Breast epithelium (tissue), 3 donors: ENCODE measurements around the gene PALLD.
A peak's percentile ranks its signal among the peaks of the same experiment; 100 is the strongest.

Experiments used
- POLR2AphosphoS5 ChIP-seq, 3 donors: sonication (generic); formaldehyde crosslinking; IDR thresholded peaks; one replicate each; pipeline ENCODE4 v1.6.1; 2017; ENCODE audit warnings: antibody characterized with exemption in 3 of 3
- TF ChIP-seq, protein P1 (sequence below), 3 donors: fragments of 450-650 bp; IDR thresholded peaks; one replicate each; pipeline ENCODE4 v1.5.1; 2016 to 2017; ENCODE audit warnings: antibody characterized with exemption in 3 of 3, mild to moderate bottlenecking in 3 of 3, moderate library complexity in 3 of 3

DNA sequence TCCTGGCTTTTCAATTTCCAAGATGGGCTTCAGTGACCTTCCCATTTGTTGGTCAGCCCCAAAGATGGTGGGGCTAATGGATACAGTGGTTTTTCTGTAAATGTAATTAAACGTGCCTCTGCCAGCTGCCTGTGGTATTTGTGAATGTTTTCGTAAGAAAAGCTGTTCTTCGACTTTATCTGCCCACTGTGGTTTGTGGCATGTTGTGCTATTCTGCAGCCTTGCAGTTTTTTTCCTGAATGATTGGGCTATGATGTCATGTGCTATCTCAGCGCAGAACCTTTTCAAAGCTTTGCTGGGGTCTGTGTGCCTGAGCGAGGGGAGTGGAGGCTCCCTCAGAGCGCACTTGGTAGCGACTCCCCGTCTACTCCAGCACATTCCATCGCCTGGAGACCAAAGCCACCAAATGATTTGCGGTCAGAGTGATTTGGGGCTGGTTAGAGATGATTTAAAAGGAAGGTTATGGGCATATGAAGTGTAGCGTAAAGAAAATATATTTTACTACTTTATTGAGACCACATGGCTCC, 137.5 kb downstream of the PALLD start:
- TF ChIP-seq, protein P1, sequence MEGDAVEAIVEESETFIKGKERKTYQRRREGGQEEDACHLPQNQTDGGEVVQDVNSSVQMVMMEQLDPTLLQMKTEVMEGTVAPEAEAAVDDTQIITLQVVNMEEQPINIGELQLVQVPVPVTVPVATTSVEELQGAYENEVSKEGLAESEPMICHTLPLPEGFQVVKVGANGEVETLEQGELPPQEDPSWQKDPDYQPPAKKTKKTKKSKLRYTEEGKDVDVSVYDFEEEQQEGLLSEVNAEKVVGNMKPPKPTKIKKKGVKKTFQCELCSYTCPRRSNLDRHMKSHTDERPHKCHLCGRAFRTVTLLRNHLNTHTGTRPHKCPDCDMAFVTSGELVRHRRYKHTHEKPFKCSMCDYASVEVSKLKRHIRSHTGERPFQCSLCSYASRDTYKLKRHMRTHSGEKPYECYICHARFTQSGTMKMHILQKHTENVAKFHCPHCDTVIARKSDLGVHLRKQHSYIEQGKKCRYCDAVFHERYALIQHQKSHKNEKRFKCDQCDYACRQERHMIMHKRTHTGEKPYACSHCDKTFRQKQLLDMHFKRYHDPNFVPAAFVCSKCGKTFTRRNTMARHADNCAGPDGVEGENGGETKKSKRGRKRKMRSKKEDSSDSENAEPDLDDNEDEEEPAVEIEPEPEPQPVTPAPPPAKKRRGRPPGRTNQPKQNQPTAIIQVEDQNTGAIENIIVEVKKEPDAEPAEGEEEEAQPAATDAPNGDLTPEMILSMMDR (IDR thresholded peaks at IDR 0.05), result no peak
- peak in 1 of 3 donors; percentile 34 for TF ChIP-seq POLR2AphosphoS5 (IDR thresholded peaks at IDR 0.05)
